Islet precursor cell (in vitro differentiated cells): Measurements from ENCODE around the gene DAND5.

ENCODE experiments used
- DNase-seq: peaks from one replicate; pipeline ENCODE4 v3.0.0-alpha.2; 2018

The DAND5 gene

GRCh38 chr19:12969292-12969988 is at the start of gene DAND5:
TSS of gene DAND5 (plus strand) at chr19:12969576. CDS start at chr19:12969661, 85 bp downstream.
- no peak for DNase-seq

GRCh38 chr19:12921047-12921446 is 48.3 kb upstream of the DAND5 start:
- no peak for DNase-seq

- no peak for DNase-seq
Measured at GRCh38 chr19:12922959-12923358, 46.4 kb upstream of the DAND5 start.

- DNase-seq = no peak
Measured at GRCh38 chr19:12924621-12925310, 44.6 kb upstream of the DAND5 start.

GRCh38 chr19:12930002-12930645 is 39.3 kb upstream of the DAND5 start:
- no peak for DNase-seq

- no peak for DNase-seq
Measured at GRCh38 chr19:12932392-12933286, 36.7 kb upstream of the DAND5 start.

- peak; percentile 97 for DNase-seq
Measured at GRCh38 chr19:12933287-12934072, 35.9 kb upstream of the DAND5 start, which contains the start of gene FARSA. TSS of gene FARSA (minus strand) at chr19:12933711. CDS start at chr19:12933696, 15 bp downstream.

- no peak for DNase-seq
Measured at GRCh38 chr19:12935071-12935470, 34.3 kb upstream of the DAND5 start.

- DNase-seq = no peak
Measured at GRCh38 chr19:12936582-12936981, 32.8 kb upstream of the DAND5 start.

- DNase-seq = peak; percentile 66
Measured at GRCh38 chr19:12937093-12937926, 32.1 kb upstream of the DAND5 start.

GRCh38 chr19:12937927-12938778 is 31.2 kb upstream of the DAND5 start, which contains the start of gene CALR:
TSS of gene CALR (plus strand) at chr19:12938609. CDS start at chr19:12938680, 71 bp downstream.
- DNase-seq = peak; percentile 99

- DNase-seq = no peak
Measured at GRCh38 chr19:12938779-12939601, 30.4 kb upstream of the DAND5 start.

- DNase-seq = no peak
Measured at GRCh38 chr19:12939975-12940423, 29.4 kb upstream of the DAND5 start.

GRCh38 chr19:12940897-12941296 is 28.5 kb upstream of the DAND5 start:
- DNase-seq = no peak

- no peak for DNase-seq
Measured at GRCh38 chr19:12943437-12944044, 25.8 kb upstream of the DAND5 start.

- DNase-seq = no peak
Measured at GRCh38 chr19:12944104-12944674, 25.2 kb upstream of the DAND5 start.

GRCh38 chr19:12945479-12946091 is 23.8 kb upstream of the DAND5 start, which contains the start of gene RAD23A:
TSS of gene RAD23A (plus strand) at chr19:12945862. CDS start at chr19:12945949, 87 bp downstream.
- DNase-seq = peak; percentile 98
